H54 (cell line): Measurements from ENCODE around the gene DNM2.
"Not testable (repeated sequence)": the region's sequence is repeated elsewhere in the genome, so short reads cannot be mapped to it uniquely, and the experiment has no call there.

ENCODE experiments used
- DNase-seq: peaks from one replicate; pipeline ENCODE4 v3.0.0; 2011; ENCODE audit warnings: low spot score, mixed read lengths; ENCODE audit not compliant: insufficient read length
- FAIRE-seq: peaks from 3 replicates; lab custom pipeline; 2011; peaks lifted over from hg19 to GRCh38; lab: Jason Lieb, UNC
- POLR2A ChIP-seq: IDR thresholded peaks from 2 replicates; pipeline ENCODE4 v1.6.1; 2011; ENCODE audit warnings: low read depth, mild to moderate bottlenecking, low read length

Gene DNM2

DNA sequence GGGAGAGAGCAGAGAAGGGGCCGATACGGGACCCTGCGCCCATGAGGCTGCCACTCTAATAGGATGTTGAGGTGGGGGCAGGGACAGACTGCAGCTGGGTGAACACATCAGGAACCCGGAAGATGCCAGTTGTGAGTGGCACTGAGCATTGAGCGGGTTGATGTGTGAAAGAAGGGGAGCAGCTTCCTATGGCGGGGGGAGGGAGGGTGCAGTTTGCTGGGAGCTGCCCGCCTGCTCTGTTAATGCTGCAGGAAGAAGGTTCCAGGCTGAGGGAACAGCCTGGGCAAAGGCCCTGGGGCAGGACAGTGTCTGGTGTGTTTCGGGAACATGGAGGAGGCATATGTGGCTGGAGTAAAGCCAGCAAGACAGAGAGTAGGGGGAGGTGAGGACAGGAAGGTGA lies 29.8 kb downstream of the DNM2 start:
- no peak for TF ChIP-seq POLR2A
- FAIRE-seq (no peak), DNase-seq (no peak)

DNA sequence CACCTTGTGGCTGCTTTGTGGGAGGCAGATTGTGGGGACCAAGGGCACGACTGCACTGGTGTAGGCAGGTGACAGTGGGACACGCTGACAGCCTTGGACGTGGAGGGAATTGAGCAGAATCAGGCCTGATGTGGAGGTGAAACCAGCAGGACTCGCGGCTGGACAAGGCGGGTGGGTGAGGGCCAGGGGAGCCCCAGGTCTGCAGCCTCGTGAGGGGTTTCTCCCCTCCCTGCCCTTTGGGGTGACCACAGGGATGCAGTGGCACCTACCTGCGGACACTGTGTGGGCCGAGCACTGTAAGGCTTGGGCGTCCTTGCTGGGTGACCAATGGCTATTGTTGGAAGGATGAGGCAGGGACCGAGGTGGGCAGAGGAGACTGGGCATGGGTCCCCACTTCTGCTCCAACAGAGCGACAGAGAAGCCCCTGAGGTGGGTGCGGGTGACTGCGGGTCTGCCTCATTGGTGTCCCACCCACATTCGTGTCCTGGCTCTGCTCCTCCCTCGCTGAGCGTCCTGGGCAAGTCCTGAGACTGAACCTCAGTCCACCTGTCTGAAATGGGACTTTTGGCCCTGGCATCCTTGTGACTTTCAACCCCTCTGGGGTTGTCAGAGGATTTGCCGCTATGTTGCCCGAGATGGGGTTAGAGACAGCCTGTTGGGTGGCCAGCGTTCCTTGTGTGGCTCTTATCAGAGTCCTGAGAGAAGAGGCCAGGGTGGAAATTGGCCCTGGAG lies 30.5 kb downstream of the DNM2 start:
- FAIRE-seq (no peak), DNase-seq (no peak)
- TF ChIP-seq POLR2A, result no peak

DNA sequence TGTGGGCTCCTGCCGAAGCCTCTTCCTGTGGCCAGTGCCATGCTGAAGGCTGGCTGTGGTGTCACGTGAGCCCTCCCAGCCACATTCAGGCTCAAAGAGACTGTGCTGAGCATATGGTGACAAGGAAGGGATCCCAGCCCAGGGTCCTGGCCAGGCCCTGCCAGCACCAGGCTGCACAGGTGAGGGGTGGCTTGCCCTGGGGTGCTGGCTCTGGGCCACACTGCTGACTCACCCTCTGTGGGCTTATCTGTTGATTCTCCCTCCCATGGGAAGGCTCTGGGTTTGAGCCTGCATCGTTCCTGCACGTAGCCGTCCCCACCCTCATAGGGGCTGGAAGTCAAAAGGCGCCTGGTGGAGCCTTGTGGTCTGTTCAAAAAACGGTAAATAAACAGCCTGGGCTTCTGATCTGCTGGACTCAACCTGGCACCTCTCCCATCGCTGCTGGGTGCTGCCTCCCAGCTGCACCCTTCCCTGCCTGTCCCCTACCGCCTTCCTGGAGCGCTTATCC lies 31.1 kb downstream of the DNM2 start:
- TF ChIP-seq POLR2A, result no peak
- FAIRE-seq (no peak), DNase-seq (peak; percentile 40)

DNA sequence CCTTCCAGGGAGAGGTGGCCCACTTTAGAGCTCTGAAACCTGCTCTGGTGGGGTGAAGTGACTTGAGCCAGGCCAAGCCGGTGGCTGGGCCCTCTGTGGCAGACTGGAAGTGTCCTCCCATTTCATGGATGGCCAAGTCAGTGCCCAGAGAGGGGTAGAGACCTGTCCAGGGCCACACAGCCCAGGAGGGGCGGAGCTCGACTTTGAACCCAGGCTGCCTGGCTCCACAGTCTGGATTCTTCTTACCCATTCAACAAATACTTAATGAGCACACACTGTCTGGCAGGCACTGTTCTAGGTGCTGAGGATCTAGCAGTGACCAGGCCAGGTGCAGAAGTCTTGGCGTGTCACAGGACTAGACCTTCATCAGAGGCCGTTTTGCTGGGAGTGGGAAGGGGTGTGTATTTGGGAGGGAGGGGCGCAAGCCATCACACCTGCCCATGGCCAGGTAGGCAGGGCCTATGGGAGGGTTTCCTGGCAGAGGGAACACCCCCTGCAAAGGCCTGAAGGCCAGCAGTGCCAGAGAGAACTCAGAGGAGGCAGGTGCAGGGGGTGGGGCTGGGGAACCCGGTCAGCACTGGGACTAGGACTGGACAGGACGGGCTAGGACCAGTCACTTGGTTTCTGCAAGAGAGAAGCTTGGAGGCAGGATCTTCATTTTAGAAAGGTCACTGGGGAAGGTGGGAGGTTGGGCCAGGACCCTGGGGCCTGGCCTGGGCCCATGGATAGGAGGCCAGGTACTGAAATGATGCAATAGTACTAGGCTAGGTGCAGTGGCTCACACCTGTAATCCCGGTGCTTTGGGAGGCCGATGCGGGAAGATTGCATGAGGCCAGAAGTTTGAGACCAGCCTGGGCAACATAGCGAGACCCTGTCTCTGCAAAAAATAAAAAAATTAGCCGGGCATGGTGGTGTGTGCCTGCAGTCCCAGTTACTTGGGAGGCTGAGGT lies 31.8 kb downstream of the DNM2 start:
- no peak for DNase-seq
- no peak for FAIRE-seq
- TF ChIP-seq POLR2A, result no peak

DNA sequence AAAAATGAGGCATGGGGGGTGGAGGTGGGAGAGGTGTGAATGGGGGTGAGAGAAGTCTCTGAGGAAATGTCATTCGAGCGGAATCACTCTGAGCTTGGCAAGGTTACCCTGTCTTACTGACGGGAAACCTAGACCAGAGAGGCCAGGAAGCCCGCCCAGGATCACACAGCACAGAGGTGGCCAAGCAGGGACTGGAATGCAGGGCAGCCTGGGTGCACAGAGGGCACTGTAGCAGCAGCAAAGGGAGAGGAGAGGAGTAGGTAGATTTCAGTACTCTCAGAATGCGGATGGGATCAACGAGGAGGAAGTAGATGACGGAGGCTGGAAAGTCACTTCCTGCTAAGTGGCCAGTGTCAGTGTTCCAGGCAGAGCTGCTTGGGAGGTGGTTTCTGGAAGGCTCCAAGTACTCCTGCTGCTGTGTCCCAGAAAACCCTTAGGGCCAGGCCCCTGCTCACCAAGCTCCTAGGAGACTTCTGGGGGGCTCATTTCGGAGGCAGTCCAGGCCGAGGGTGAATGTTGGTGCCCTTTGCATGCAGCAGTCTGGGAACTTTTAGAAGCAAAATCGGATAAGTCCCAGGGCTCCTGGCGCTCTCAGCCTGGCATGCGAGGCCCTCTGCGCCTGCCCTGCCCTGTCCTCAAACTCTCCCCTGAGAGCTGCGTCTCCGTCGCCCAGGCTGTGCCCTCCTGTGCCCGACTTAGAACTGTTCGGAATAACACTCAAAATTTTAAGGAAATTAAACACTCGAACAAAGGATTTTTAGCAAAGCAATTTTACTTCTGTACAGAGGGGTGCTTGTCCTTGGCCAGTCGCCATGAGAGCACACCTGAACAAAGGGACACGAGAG lies 33.5 kb downstream of the DNM2 start:
- no peak for FAIRE-seq
- TF ChIP-seq POLR2A, result no peak
- DNase-seq, result no peak

GRCh38 chr19:10752237-10752912 lies 34.5 kb downstream of the DNM2 start:
- FAIRE-seq, result no peak
- no peak for DNase-seq
- no peak for TF ChIP-seq POLR2A

DNA sequence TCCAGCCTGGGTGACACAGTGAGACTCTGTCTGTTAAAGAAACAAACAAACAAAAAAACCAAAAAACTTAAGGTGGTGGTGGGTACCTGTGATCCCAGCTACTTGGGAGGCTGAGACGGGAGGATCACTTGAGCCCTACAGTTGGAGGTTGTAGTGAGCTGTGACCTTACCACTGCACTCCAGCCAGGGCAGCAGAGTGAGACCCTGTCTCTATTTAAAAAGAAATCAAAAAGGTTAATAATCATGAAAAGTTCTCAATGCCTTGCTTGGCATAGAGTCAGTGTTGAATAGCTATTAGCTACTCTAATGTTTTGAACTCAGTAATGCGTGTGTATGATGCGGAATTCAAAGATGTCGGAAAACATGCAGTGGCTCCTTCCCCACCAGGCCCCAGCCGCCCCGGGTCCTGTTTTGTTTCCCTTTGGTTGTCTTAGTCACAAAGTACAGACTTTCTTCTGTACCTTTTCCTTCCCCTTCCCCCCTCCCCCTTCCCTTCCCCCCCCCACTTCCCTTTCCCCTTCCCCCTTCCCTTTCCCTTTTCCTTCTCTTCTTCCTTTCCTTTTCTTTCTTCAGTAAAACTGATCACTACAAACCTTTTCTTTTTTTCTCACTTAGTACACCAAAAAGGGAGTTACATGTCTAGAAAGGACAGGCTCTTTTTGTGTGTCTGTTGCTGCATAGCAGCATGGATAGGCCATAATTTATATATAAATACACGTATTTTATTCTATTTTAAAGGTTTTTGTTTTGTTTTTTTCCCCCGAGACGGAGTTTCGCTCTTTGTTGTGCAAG lies 35.2 kb downstream of the DNM2 start:
- TF ChIP-seq POLR2A, result no peak
- DNase-seq, result no peak
- no peak for FAIRE-seq

DNA sequence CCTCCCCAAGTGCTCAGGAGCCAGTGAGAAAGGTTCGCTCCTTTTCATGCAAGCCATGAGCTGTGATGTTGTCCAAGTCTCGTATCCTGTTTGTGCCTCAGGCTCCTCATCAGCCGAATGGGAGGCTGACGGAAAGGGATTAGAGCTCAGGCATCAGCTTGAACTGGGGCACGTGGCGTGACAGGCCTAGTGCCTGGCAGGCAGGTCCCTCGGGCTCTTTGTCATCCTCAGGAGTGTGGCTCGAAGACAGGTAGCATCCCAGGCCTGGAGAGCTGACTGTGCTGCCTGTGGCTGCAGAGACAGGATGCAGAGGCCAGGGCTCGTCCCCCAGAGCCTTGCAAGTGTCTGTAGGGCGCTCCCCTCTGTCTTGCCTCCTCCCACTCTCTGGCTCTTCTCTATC lies 38.5 kb downstream of the DNM2 start:
- FAIRE-seq, result no peak
- TF ChIP-seq POLR2A, result no peak
- no peak for DNase-seq

GRCh38 chr19:10756791-10757190 lies 38.9 kb downstream of the DNM2 start:
- FAIRE-seq, result no peak

DNA sequence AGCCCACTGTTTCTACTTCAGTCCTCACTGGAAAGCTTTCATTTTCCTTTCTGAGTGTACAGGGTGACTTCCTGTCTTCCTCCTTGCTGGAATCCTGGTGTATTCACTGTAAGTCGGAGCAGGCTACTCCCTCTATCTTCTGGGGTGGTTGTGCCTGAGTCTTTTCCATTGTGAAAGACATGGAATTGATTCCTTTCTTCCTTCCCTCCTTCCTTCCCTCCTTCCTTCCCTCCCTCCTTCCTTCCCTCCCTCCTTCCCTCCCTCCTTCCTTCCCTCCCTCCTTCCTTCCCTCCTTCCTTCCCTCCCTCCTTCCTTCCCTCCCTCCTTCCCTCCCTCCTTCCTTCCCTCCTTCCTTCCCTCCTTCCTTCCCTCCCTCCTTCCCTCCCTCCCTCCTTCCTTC lies 40.2 kb downstream of the DNM2 start:
- not testable (repeated sequence) for FAIRE-seq, DNase-seq

More at GRCh38 chr19:10756791-10757190, 38.9 kb downstream of the DNM2 start:
- DNase-seq, result no peak
- TF ChIP-seq POLR2A, result no peak

- DNase-seq (no peak), FAIRE-seq (no peak)
- no peak for TF ChIP-seq POLR2A
Measured at GRCh38 chr19:10758978-10759377, 41.1 kb downstream of the DNM2 start.

GRCh38 chr19:10760273-10760944 lies 42.5 kb downstream of the DNM2 start:
- TF ChIP-seq POLR2A, result no peak
- peak; percentile 58 for DNase-seq
- no peak for FAIRE-seq
